GM12878 (cell line): Measurements from ENCODE around the gene CLNK. TPM values are rescaled to one million over a fixed set of nuclear protein-coding genes. Genes with fewer than 3 reads are reported as not detected.
A peak's percentile ranks its signal among the peaks of the same experiment; 100 is the strongest.

ENCODE experiments used
- ATAC-seq: fragments of 200-7000 bp; cut with Tn5 transposase; 3 replicates; pipeline ENCODE4 v1.9.1; 2020; ENCODE audit warnings: mild to moderate bottlenecking, moderate library complexity
- BruUV-seq: library from RNA; stranded (reverse); fragments of 400-500 nt; replicated peaks from 2 replicates; lab custom pipeline; 2021; lab: Mats Ljungman, UMichigan
- CTCF ChIA-PET: fragments of 300-600 bp; sonication (Branson Sonifier 250); formaldehyde crosslinking; extraction: SDS; loops from one replicate; lab custom pipeline; 2021; ENCODE audit warnings: inconsistent platforms; lab: Yijun Ruan, JAX
- POLR2A ChIA-PET: fragments of 350-600 bp; formaldehyde crosslinking; extraction: SDS; loops from one replicate; lab custom pipeline; 2021; ENCODE audit warnings: inconsistent platforms; lab: Charles Lee
- RAD21 ChIA-PET: fragments of 300-600 bp; sonication (Branson Sonifier 250); formaldehyde crosslinking; loops from one replicate; lab custom pipeline; 2023; ENCODE audit warnings: antibody characterized with exemption; ENCODE audit not compliant: unreplicated experiment; lab: Charles Lee
- SMC1A ChIA-PET: fragments of 300-600 bp; sonication (Branson Sonifier 250); formaldehyde crosslinking; loops from one replicate; lab custom pipeline; 2023; ENCODE audit not compliant: unreplicated experiment, uncharacterized antibody; lab: Charles Lee
- DNase-seq: peaks from one replicate; pipeline ENCODE4 v3.0.0-alpha.2; 2011; ENCODE audit warnings: low read depth, low spot score
- FAIRE-seq: peaks from 3 replicates; lab custom pipeline; 2011; peaks lifted over from hg19 to GRCh38; lab: Jason Lieb, UNC
- H2AFZ ChIP-seq: 2 replicates; pipeline ENCODE4 v1.6.0; 2011; ENCODE audit warnings: low read depth, low read length, control low read depth; ENCODE audit not compliant: control insufficient read depth
- H3K27ac ChIP-seq: 2 replicates; pipeline ENCODE4 v1.5.1; 2011; ENCODE audit warnings: control low read depth; ENCODE audit not compliant: control insufficient read depth, insufficient read depth
- H3K27me3 ChIP-seq, 2 experiments: replicated peaks in 1 of 2; 2 replicates each; pipeline versions ENCODE4 v1.6.0 to v1.6.1; 2011; ENCODE audit warnings: low read length in 1 of 2; ENCODE audit not compliant: control insufficient read depth in 2 of 2, insufficient read depth in 2 of 2
- H3K36me3 ChIP-seq, 2 experiments: 2 replicates each; pipeline ENCODE4 v1.5.1; 2011; ENCODE audit warnings: low read length in 1 of 2; ENCODE audit not compliant: control insufficient read depth in 2 of 2, insufficient read depth in 2 of 2
- H3K4me1 ChIP-seq: 2 replicates; pipeline ENCODE4 v1.6.1; 2011; ENCODE audit warnings: mild to moderate bottlenecking, low read length, moderate library complexity, mixed read lengths; ENCODE audit not compliant: control insufficient read depth, insufficient read depth
- H3K4me2 ChIP-seq: 2 replicates; pipeline ENCODE4 v1.6.0; 2011; ENCODE audit warnings: control low read depth; ENCODE audit not compliant: control insufficient read depth, insufficient read depth
- H3K4me3 ChIP-seq: fragments of 200-600 bp; sonication (generic); 2 replicates; pipeline ENCODE4 v1.5.1; 2016
- H3K79me2 ChIP-seq: 2 replicates; pipeline ENCODE4 v1.6.0; 2011; ENCODE audit warnings: low read length; ENCODE audit not compliant: control insufficient read depth, insufficient read depth
- H3K9ac ChIP-seq: 2 replicates; pipeline ENCODE4 v1.8.0; 2011; ENCODE audit warnings: low read length, control low read depth, mixed read lengths; ENCODE audit not compliant: control insufficient read depth, insufficient read depth
- H3K9me3 ChIP-seq: replicated peaks from 3 replicates; pipeline ENCODE4 v1.5.1; 2011; ENCODE audit warnings: mild to moderate bottlenecking, low read length; ENCODE audit not compliant: control insufficient read depth, insufficient read depth
- H4K20me1 ChIP-seq: 2 replicates; pipeline ENCODE4 v1.6.0; 2011; ENCODE audit not compliant: control insufficient read depth, insufficient read depth
- BCL11A ChIP-seq: IDR thresholded peaks from 2 replicates; pipeline ENCODE4 v1.6.1; 2011; ENCODE audit warnings: low read depth, low read length
- BMI1 ChIP-seq: fragments of 450-650 bp; IDR thresholded peaks from 2 replicates; pipeline ENCODE4 v1.6.1; 2016; ENCODE audit warnings: mild to moderate bottlenecking, moderate library complexity, borderline replicate concordance
- CEBPB ChIP-seq, 2 experiments: fragments of 150-350 bp in 1 of 2; IDR thresholded peaks; 2 replicates each; pipeline ENCODE4 v1.6.1; 2012 to 2014; ENCODE audit warnings: low read depth in 2 of 2, low read length in 2 of 2, borderline replicate concordance in 1 of 2, inconsistent platforms in 1 of 2
- E2F4 ChIP-seq: IDR thresholded peaks from 2 replicates; pipeline ENCODE4 v1.6.1; 2012; ENCODE audit warnings: low read depth, low read length, improper control_type of control experiment
- GATAD2B ChIP-seq: fragments of 450-650 bp; conservative IDR thresholded peaks from 2 replicates; pipeline ENCODE4 v1.6.1; 2017; ENCODE audit warnings: low read depth, mild to moderate bottlenecking, moderate library complexity
- HDAC6 ChIP-seq: fragments of 200-600 bp; sonication (generic); IDR thresholded peaks from one replicate; pipeline ENCODE4 v1.8.0; 2017; ENCODE audit warnings: antibody characterized with exemption; ENCODE audit not compliant: unreplicated experiment
- IRF5 ChIP-seq: fragments of 450-650 bp; IDR thresholded peaks from 2 replicates; pipeline ENCODE4 v1.6.1; 2017; ENCODE audit warnings: borderline replicate concordance
- MTA2 ChIP-seq: fragments of 450-650 bp; IDR thresholded peaks from 2 replicates; pipeline ENCODE4 v1.6.1; 2016; ENCODE audit warnings: low read depth, mild to moderate bottlenecking, moderate library complexity
- MXI1 ChIP-seq: fragments of 150-350 bp; IDR thresholded peaks from 2 replicates; pipeline ENCODE4 v1.6.1; 2011; ENCODE audit warnings: low read depth, mild to moderate bottlenecking, inconsistent platforms, low read length, improper control_type of control experiment
- NKRF ChIP-seq: fragments of 450-650 bp; conservative IDR thresholded peaks from 2 replicates; pipeline ENCODE4 v1.6.1; 2017; ENCODE audit warnings: mild to moderate bottlenecking, moderate library complexity
- PAX5 ChIP-seq: IDR thresholded peaks from 2 replicates; pipeline ENCODE4 v1.6.1; 2011; ENCODE audit warnings: low read depth, low read length, borderline replicate concordance
- PML ChIP-seq: IDR thresholded peaks from 2 replicates; pipeline ENCODE4 v1.6.1; 2012; ENCODE audit warnings: low read length, inconsistent platforms
- RBBP5 ChIP-seq: fragments of 200-600 bp; sonication (generic); conservative IDR thresholded peaks from 2 replicates; pipeline ENCODE4 v1.6.1; 2016
- SKIL ChIP-seq: fragments of 450-650 bp; IDR thresholded peaks from 2 replicates; pipeline ENCODE4 v1.6.1; 2017; ENCODE audit warnings: mild to moderate bottlenecking, low read depth, inconsistent platforms; ENCODE audit not compliant: poor library complexity, severe bottlenecking
- YBX1 ChIP-seq: fragments of 450-650 bp; IDR thresholded peaks from 2 replicates; pipeline ENCODE4 v1.6.1; 2016; ENCODE audit warnings: antibody characterized with exemption
- ZNF622 ChIP-seq: fragments of 450-650 bp; IDR thresholded peaks from 2 replicates; pipeline ENCODE4 v1.6.1; 2017; ENCODE audit warnings: mild to moderate bottlenecking, inconsistent platforms
- WGBS: methylation state at CpG from one replicate; pipeline ENCODE4 v1.1.6; 2016; ENCODE audit warnings: low lambda C conversion rate; ENCODE audit not compliant: insufficient replicate concordance, insufficient coverage; ENCODE audit errors: missing lambda C conversion rate; 5-methylcytosine and 5-hydroxymethylcytosine counted together
- in situ Hi-C: fragments of 300-500 bp; cut with MboI; formaldehyde crosslinking; loops from 9 replicates; pipeline ENCODE4 v1.14.3; 2018; ENCODE audit warnings: mixed read lengths
- intact Hi-C: fragments of 100-400 bp; cut with micrococcal nuclease; formaldehyde crosslinking; loops from one replicate; pipeline ENCODE4 v1.14.2; 2022; ENCODE audit not compliant: unreplicated experiment
- polyA plus RNA-seq, 11 experiments: library from polyadenylated mRNA; depleted of rRNA in 4 of 11; unstranded in 6 of 11; stranded (reverse) in 5 of 11; fragments of >200 nt; fragmentation: Nextera tagmentation in 4 of 11; fragmentation: Illumina TruSeq in 1 of 11; extraction: Ambion mirVana in 4 of 11; extraction: Trizol in 1 of 11; gene quantifications; 1 replicate in 1 of 11; 2 replicates in 10 of 11; pipeline versions ENCODE4 v1.2.1 to v1.2.3, GENCODE V29; 2011 to 2016; ENCODE audit warnings: inconsistent platforms in 2 of 11, missing spikeins in 2 of 11, low read depth in 1 of 11
- total RNA-seq, 4 experiments: library from RNA; depleted of rRNA in 3 of 4; stranded (reverse); fragments of >200 nt in 3 of 4; fragmentation: Illumina TruSeq in 1 of 4; extraction: Trizol in 1 of 4; gene quantifications; 2 replicates each; pipeline versions ENCODE4 v1.2.1 to v1.2.3, GENCODE V29; 2013 to 2021

The CLNK gene
- total and polyA plus RNA-seq, 10 of the 15 experiments (the other 5 are each of a cell fraction or from before 2014, with no cell fraction given): 2.1 to 14.3 (median 2.7) TPM

GRCh38 chr4:10461850-10462400 is 222.6 kb downstream of the CLNK start:
- FAIRE-seq (no peak), DNase-seq (no peak), ATAC-seq (no peak)
- WGBS: 57% methylated on average over 27 of the region's 27 CpGs
- ChIA-PET RAD21 (interaction anchor here (1.4 to 1.5 kb wide), 2 partner anchors 27 to 76 kb away, joined by 5 to 6 read pairs; no protein-coding TSS in a partner anchor), CTCF (interaction anchor here (0.8 to 3.0 kb wide), 12 partner anchors 14 to 490 kb away, joined by 3 to 22 read pairs (median 4); no protein-coding TSS in a partner anchor), POLR2A (interaction anchor here (1.4 kb wide), 1 partner anchor 345 kb away, joined by 4 read pairs; the partner anchor contains the start of gene WDR1), SMC1A (interaction anchor here (1.8 to 1.9 kb wide), 2 partner anchors 76 to 87 kb away, joined by 6 to 10 read pairs; no protein-coding TSS in a partner anchor)
- Histone ChIP-seq H3K4me2 (peak overlapping the region; percentile 88), H3K27me3 (peaks cover 0 to 5% of the 10 kb centered on the region in 2 experiments; a peak in 3 of 4 replicates), H2AFZ (no peak overlapping the region), H3K27ac (no peak overlapping the region), H3K9me3 (peaks cover 3% of the 10 kb centered on the region; the same call in 2 of the 3 replicates), H3K36me3 (no peaks in the 10 kb centered on the region), H3K4me1 (no peaks in the 10 kb centered on the region), H3K79me2 (no peaks in the 10 kb centered on the region), H3K4me3 (no peak overlapping the region), H3K9ac (no peak overlapping the region), H4K20me1 (no peaks in the 10 kb centered on the region)
- BruUV-seq: no TSS peak
- TF ChIP-seq PML: no peak
- TF ChIP-seq NKRF: no peak
- TF ChIP-seq ZNF622: no peak
- no peak for TF ChIP-seq IRF5
- TF ChIP-seq SKIL: no peak
- no peak for TF ChIP-seq E2F4
- no peak for TF ChIP-seq HDAC6
- TF ChIP-seq RBBP5: no peak
- no peak for TF ChIP-seq YBX1
- TF ChIP-seq MTA2: no peak
- no peak for TF ChIP-seq BMI1
- TF ChIP-seq PAX5: no peak
- no peak for TF ChIP-seq BCL11A
- no peak for TF ChIP-seq MXI1
- no peak for TF ChIP-seq CEBPB (IDR thresholded peaks at IDR 0.05; ENCODE audit: borderline replicate concordance in 1 of 2, low read depth in 2 of 2, low read length in 2 of 2)
- TF ChIP-seq GATAD2B: no peak
- intact Hi-C loops (loop anchor here (2.0 kb wide), 1 partner anchor 77 kb away; no protein-coding TSS in a partner anchor), in situ Hi-C loops (no loop called here)
